HG03521 (cell line): ENCODE results near the gene MLC1.

Experiments
- ATAC-seq: cut with Tn5 transposase; IDR thresholded peaks from one replicate; pipeline ENCODE4 v1.9.1; 2021; ENCODE audit warnings: mild to moderate bottlenecking, moderate library complexity; ENCODE audit not compliant: unreplicated experiment

MLC1 gene

GRCh38 chr22:50078761-50079160 lies 6.5 kb downstream of the MLC1 start:
- ATAC-seq: no peak

- ATAC-seq: no peak
Observed at GRCh38 chr22:50078246-50078645, 7.0 kb downstream of the MLC1 start.

GRCh38 chr22:50076646-50077535 lies 8.3 kb downstream of the MLC1 start:
- ATAC-seq: no peak

DNA sequence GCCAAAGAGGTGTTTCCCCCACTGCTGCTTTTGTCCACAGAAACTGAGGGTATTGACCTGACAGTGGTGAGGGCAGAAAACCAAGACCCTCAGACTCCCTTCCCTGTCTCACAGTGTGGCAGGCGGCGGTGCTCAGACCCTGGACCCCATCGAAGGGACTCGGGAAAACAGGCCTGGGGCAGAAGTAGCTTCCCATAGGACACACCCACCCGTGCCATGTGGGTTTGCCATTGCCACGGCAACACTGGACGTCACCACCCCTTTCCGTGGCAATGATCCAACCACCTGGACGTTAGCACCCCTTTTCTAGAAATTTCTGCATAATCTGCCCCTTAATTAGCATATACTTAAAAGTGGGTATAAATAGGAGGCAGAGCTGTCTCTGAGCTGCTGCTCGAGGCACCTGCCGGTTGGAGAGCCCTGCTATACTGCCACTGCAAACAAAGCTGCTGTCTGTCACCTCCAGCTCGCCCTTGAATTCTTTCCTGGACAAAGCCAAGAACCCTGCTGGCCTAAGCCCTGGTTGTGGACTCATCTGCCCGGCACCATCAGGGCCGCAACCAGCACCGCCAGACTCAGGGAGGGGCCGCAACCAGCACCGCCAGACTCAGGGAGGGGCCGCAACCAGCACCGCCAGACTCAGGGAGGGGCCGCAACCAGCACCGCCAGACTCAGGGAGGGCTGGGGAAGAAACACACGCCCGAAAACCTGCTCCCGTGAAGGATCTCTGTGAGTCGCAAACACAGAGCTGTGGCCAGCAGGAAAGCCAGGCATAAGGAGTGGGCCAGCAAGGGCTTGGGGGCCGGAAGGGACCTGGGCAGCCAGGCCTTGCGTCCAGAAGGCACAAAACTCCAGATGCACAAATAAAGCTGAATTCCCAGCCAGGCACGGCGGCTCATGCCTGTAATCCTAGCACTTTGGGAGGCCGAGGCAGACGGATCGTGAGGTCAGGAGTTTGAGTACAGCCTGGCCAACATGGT lies 10.4 kb downstream of the MLC1 start:
- ATAC-seq: no peak

DNA sequence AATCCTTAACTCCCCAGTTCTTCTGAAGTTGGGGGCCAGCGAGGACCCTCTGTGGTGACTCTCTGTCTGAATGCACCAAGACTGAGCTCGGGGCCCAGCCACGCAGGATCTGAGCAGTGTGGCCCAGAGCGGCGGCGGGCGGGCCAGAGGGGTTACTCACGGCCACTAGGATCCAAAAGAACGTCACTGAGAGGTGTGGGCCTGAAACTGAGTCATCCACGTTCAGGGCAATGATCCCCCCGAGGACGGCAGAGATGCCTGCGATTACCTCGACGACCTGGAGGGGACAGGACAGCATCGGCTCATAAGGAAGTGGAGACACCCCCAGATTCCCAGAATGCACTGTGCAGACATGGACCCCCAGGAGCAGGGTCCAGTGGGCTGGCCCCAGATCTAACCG lies 11.2 kb downstream of the MLC1 start:
- no peak for ATAC-seq

DNA sequence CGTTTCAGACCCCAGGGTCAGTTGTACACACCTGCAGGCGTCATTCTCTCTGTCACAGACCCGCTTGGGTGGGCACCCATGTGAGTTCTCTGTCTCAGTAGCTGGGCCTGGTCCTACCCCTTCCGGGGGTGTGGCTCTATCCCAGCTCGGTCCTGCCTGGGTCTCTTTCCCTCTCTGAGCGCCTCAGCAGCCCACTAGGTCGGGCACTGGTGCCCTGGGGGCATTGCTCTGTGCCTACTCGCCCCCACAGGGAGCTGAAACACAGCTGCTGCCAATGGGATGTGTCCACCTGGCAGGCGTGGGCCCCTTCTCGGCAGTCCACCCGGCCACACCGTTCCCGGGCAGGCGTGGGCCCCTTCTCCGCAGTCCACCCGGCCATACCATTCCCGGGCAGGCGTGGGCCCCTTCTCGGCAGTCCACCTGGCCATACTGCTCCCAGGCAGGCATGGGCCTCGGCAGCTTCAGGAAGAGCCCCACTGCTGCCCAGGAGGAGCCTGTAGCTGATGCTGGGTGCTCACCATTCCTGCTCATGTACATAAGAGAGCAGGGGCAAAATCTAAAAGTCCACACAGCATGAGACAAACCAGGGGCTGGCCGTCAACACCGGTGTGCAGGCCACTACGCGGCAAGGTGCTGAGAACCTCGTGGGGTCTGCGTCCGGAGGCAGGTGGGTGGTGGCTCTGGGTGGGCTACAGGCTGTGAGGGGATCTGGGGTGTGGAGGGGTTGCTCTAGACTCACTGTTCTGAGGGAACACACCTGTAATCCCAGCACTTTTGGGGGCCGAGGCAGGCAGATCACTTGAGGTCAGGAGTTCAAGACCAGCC lies 12.3 kb downstream of the MLC1 start:
- no peak for ATAC-seq

DNA sequence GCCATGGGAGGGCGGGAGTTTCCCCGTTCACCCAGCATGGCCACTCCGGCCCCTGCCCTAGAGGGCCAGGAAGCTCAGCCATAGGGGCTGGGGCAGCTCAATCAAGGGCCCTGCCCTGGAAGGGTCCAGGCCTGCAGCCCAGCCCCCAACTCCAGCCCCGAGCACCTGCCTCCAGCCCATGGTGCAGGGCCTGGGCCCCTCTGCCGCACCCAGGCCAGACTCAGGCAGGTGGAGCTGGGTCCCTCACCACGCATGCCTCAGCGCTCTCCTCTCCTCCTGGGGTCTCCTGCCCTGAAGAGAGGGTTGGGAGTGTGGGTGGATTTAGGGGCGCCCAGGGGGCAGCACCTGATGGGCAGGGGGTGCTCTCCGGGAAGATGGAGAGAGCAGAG lies 13.1 kb downstream of the MLC1 start:
- no peak for ATAC-seq

GRCh38 chr22:50071432-50072166 lies 13.6 kb downstream of the MLC1 start:
- no peak for ATAC-seq

DNA sequence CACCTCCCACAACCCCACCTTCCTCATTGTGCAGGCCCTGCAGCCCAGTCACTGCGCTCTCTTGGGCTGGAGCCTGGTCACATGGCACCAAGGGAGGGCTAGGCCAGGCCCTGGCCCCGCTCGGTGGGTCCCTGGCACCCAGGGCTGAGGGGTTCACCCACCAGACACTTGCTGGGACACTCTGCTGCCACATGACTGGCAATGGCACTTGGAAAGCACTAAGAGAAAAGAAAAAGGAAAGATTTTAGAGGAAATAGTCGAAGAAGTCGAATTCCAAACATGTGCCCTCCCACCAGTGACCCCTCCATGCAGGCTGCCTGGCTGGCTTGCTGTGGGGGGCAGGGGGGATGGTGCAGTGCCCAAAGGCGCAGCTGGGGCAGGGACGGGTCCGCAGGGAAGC lies 14.9 kb downstream of the MLC1 start:
- ATAC-seq: no peak

- no peak for ATAC-seq
Observed at GRCh38 chr22:50068096-50068495, 17.1 kb downstream of the MLC1 start.

GRCh38 chr22:50067244-50067643 lies 18.0 kb downstream of the MLC1 start:
- no peak for ATAC-seq

GRCh38 chr22:50064453-50064852 lies 20.8 kb downstream of the MLC1 start:
- no peak for ATAC-seq

DNA sequence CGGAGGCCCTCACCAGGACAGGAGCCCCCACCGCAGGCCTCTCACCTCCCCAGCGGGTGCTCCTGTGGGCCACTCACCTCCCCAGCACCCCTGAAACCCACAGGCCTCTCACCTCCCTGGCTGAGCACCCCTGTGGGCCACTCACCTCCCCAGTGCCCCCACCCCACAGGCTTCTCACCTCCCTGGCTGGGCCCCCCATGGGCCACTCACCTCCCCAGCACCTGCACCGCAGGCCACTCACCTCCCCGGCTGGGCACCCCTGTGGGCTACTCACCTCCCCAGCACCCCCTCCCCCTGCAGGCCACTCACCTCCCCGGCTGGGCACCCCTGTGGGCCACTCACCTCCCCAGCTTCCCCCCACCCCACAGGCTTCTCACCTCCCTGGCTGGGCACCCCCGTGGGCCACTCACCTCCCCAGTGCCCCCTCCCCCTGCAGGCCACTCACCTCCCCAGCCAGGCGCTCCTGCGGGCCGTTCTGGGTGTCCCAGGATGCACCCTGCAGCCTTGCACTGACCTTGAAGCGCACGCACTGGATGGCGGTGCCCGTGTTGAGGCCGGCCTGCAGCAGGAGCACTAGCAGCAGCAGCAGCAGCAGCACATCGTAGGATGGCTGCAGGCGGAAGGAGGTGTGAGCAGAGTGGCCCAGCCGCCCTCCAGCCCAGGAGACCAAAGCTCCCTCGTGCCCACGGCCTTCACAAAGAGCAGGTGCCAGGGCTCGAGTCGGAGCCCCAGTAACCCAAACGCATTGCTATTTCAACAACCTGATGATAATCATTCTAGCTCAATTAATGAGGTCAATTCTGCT lies 21.4 kb downstream of the MLC1 start:
- no peak for ATAC-seq

DNA sequence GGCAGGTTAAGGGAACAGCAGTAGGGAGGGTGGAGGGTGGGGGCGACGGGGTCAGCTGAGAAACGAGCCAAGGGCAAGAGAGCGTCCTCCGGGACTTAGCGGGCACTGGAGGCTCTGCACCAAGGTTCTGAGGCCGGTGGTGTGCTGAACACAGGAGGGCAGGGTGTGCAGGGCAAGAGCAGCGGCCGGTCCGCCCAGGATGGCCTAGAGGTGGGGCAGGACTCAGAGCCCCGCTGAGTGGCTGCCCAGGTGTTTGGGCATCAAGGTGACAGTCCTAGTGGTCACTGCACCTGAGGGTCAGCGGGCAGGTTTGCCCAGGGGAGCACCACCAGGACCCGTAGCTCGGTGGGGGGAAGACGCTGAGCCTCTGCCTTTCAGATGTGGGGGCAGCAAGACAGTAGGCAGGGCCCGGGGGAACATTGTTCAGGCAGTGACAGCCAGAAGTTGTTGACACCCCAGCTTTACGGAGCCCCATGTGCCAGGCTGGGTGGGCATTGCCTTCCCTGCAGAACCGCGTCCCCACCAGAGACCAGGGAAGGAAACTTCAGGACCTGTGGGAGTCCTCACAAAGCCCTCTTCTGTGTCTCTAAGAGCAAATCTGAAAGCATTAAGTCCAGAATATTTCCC lies 22.6 kb downstream of the MLC1 start:
- ATAC-seq: no peak

GRCh38 chr22:50061824-50062355 lies 23.3 kb downstream of the MLC1 start:
- no peak for ATAC-seq

GRCh38 chr22:50061141-50061823 lies 23.9 kb downstream of the MLC1 start:
- no peak for ATAC-seq

GRCh38 chr22:50060441-50061140 lies 24.6 kb downstream of the MLC1 start:
- ATAC-seq: no peak

DNA sequence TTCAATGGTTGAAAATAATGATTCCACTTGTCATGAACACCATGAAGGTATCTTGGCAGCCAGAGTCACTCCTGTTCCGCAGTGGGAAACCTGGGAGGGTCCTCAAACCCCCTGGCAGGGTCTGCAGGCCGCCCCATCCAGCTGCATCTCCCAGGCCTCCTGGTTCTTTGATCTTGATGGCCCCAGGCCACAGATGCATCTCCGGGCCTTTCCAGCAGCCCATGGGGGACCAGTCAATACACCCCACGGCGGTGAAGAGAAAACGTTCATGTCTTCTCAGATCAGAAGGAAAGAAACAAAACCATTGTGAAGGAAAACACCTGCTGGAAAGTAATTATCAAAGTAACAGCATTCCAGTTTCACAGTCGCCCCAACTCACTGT lies 25.4 kb downstream of the MLC1 start:
- ATAC-seq: no peak
